ENCODE measurements around the gene LRP6.

LRP6 gene

DNA sequence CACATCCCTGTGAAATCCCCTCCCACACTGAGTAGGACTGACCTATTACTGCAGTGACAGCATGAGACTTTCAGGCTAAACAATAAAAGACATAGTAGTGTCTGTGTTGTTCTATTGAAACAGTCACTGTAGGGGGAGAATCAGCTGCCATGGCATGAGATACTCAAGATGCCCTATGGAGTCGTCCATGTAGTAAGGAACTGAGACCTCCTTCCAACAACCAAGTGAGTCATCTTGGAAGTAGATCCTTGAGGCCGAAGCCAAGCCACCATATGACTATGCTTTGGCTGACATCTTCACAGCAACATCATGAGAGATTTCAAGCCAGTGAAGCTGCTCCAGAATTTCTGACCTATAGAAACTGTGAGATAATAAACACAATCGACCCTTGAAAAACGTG, 12.1 kb upstream of the LRP6 start:
- no peak overlapping the region for H3K4me3 ChIP-seq (replicated peaks; ENCODE audit: low read depth, low read length)
- peak; percentile 62 for DNase-seq (ENCODE audit: low read depth)
- TF ChIP-seq, protein P1, sequence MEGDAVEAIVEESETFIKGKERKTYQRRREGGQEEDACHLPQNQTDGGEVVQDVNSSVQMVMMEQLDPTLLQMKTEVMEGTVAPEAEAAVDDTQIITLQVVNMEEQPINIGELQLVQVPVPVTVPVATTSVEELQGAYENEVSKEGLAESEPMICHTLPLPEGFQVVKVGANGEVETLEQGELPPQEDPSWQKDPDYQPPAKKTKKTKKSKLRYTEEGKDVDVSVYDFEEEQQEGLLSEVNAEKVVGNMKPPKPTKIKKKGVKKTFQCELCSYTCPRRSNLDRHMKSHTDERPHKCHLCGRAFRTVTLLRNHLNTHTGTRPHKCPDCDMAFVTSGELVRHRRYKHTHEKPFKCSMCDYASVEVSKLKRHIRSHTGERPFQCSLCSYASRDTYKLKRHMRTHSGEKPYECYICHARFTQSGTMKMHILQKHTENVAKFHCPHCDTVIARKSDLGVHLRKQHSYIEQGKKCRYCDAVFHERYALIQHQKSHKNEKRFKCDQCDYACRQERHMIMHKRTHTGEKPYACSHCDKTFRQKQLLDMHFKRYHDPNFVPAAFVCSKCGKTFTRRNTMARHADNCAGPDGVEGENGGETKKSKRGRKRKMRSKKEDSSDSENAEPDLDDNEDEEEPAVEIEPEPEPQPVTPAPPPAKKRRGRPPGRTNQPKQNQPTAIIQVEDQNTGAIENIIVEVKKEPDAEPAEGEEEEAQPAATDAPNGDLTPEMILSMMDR (IDR thresholded peaks at IDR 0.05; ENCODE audit: low read length, missing control alignments): no peak

DNA sequence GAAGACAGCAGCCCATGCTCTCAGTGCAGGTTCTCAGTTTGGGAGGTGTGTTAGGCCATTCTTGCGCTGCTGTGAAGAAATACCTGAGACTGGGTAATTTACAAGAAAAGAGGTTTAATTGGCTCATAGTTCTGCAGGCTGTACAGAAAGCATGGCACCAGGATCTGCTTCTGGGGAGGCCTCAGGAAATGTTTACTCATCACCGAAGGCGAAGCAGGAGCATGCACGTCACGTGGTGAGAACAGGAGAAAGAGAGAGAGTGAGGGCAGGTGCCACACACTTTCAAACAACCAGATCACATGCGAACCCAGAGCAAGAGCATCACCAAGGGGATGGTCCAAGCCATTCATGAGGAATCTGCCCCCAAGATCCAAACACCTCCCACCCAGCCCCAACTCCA, 9.0 kb upstream of the LRP6 start:
- no peak for DNase-seq (ENCODE audit: low read depth)
- TF ChIP-seq, protein P1 (IDR thresholded peaks at IDR 0.05; ENCODE audit: low read length, missing control alignments): no peak
- no peak overlapping the region for H3K4me3 ChIP-seq (replicated peaks; ENCODE audit: low read depth, low read length)

DNA sequence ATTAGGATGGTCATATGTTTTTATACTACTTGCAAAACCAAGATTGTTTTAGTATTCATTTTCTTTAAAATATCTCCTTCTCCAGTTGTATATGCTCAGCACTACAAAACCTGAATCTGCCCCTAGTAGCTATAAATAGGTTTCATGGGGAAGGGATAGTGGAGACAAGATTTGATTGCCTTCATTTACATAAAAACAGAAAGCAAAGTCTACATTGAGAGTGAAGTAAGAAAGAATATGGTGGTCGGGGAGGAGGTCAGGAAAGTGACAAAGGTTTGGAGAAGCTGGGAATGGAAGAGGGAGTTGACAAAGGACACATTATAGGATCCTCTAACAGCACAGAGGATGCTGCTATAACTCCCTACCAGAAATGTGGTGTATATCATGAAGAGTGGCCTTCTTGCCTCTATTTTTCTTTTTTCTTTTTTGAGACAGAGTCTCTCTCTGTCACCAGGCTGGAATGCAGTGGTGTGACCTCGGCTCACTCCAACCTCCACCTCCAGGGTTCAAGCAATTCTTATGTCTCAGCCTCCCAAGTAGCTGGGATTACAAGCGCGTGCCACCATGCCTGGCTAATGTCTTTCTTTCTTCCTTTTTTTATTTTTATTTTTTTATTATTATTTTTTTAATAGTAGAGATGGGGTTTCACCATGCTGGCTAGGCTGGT, 6.6 kb upstream of the LRP6 start:
- H3K4me3 ChIP-seq (replicated peaks; ENCODE audit: low read depth, low read length): no peak overlapping the region
- TF ChIP-seq, protein P1 (IDR thresholded peaks at IDR 0.05; ENCODE audit: low read length, missing control alignments): no peak
- DNase-seq (ENCODE audit: low read depth): no peak

DNA sequence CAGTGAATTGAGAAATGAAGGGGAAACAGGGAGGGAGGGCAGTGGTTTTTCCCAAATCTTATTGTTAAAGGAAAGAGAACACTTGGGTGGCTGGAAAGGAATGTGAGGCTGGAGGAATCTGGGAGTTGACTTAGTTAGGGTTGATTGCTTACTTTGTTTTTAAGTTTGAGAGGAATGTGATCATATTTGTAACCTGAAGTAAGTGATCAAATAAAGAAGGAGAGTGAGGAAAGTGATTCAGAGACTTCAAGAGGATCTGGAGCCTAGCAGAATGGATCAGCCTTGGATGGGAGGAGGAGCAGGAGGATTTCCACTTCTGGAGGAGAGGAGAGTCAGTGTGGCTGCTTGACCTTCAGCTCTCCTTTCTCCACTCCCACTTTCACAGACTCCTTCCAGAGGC, 6.0 kb upstream of the LRP6 start:
- DNase-seq (ENCODE audit: low read depth): peak; percentile 44
- TF ChIP-seq, protein P1 (IDR thresholded peaks at IDR 0.05; ENCODE audit: low read length, missing control alignments): no peak
- H3K4me3 ChIP-seq (replicated peaks; ENCODE audit: low read depth, low read length): no peak overlapping the region

DNA sequence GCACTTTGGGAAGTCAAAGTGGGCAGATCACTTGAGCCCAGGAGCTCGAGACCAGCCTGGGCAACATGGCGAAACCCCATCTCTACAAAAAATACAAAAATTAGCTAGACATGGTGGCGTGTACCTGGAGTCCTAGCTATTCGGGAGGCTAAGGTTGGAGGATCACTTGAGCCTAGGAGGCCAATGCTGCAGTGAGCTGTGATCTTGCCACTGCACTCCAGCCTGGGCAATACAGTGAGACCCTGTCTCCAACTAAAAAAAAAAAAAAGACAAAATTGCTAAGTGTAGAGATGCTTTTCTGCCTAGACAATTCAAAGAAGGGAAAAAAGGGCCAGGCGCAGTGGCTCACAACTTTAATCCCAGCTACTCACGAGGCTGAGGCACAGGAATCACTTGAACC, 3.4 kb upstream of the LRP6 start:
- TF ChIP-seq, protein P1 (IDR thresholded peaks at IDR 0.05; ENCODE audit: low read length, missing control alignments): no peak
- DNase-seq (ENCODE audit: low read depth): no peak
- H3K4me3 ChIP-seq (replicated peaks; ENCODE audit: low read depth, low read length): no peak overlapping the region

DNA sequence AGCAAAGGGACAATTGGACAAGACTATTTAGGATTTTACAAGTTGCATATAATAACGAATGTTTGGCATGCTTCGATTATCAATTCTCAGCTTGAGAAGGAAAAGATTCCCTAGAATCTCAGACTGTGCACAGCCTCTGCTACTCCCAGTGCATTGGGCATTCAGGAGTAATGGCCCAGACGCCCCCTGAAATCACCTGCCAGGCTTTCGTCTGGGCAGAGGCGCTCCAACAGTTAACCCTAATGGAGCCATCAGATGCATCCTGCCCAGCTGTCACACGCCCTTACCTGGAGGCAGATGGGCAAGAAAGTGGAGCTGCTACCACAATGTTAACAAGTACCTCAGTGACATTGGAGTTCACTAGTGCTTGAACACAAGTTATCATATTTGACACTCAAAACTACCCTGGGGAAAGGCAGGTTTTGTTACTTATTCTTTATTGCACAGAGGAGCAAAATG, 927 bp upstream of the LRP6 start:
- DNase-seq (ENCODE audit: low read depth): no peak
- peak overlapping the region; percentile 86 for H3K4me3 ChIP-seq (replicated peaks; ENCODE audit: low read depth, low read length)
- TF ChIP-seq, protein P1 (IDR thresholded peaks at IDR 0.05; ENCODE audit: low read length, missing control alignments): no peak

DNA sequence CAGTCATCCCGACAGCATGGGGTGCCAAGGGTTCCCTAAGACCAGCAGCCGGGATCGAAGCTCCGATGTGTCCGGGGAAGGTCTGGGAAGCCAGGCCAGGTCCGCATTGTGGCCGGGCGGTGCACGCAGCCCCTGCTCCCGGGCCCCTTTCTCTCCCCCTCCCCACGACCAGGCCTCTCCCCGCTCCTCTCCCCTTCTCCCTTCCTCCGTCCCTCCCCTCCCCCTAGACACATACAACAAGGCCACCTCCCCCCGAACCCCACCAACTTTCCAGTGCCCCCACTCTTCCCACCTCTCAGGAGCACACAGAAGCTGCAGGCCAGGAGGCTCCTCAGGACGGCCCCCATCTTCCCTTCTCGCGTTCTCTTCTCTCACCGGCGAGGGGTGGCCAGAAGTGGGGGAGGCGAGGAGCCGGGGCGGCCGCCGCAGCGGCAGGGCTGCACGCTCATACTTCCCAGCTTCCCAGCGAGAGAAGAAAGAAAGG, 413 bp downstream of the LRP6 start:
- TF ChIP-seq, protein P1 (IDR thresholded peaks at IDR 0.05; ENCODE audit: low read length, missing control alignments): no peak
- H3K4me3 ChIP-seq (replicated peaks; ENCODE audit: low read depth, low read length): peak overlapping the region; percentile 86
- no peak for DNase-seq (ENCODE audit: low read depth)
